ENCODE data around the gene NFIX. TPM values are rescaled to one million over a fixed set of nuclear protein-coding genes. Genes with fewer than 3 reads are reported as not detected.

The NFIX gene
- total and polyA plus RNA-seq, 12 donors, result 1.3 to 72.8 (median 28.6) TPM

DNA sequence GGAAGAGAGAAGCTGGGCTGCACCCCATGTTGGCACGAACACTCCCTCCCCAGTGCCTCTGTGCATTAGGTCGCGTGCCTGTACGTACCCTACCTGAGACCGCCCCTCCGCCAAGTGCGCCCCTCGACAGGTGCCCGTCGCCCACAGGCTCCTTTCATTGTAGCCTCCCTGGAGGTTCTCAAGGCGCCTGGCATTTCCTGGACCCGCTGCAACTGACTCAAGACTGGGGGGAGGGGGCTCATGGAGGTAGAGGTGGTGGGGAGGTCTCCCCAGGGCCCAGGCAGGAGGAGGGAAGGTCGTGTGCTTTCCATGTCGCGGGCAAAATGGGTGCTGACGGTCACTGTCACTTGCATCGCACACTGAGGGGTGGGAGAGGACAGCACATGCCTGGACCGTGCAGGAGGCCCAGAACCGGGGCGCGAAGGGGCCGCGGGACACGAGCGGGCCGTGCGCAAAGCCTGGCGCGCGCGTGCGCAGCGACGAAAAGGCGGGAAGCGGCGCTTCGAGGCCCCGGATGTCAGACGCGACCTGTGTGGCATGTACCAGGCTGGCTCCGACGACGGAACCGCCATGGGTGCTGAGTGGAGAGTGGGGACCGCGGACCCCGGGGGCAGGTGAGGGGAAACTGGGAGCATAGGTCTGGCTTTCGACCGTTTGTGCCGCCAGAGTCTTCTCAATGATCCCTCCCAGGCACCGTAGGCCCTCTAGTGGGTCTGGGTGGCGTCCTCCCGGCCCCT lies 16.5 kb downstream of the NFIX start:
- DNase-seq, result no peak
- 37 to 55% (median 48%) methylated on average over 14 to 54 of the region's 54 CpGs for WGBS, 4 donors
- H3K36me3 ChIP-seq (replicated peaks in 1 of 2), result no peaks in the 10 kb centered on the region
- intact Hi-C loops (cut with DNase I), result loop anchor here in 1 of 2 donors (2.0 kb wide), 1 partner anchor 15 kb away; no protein-coding TSS in a partner anchor
- peaks cover 20 to 35% of the 10 kb centered on the region in 2 donors for H3K4me1 ChIP-seq (replicated peaks in 1 of 2)
- peak overlapping the region in 2 of 5 donors; percentile 80 to 87 for H3K27ac ChIP-seq
- peak overlapping the region in 1 of 4 donors; percentile 64 for H3K4me3 ChIP-seq
- no peaks in the 10 kb centered on the region for H3K27me3 ChIP-seq
- H3K9me3 ChIP-seq (replicated peaks in 1 of 3), result no peaks in the 10 kb centered on the region
- no peak for TF ChIP-seq POLR2A (IDR thresholded peaks at IDR 0.05)
- TF ChIP-seq CTCF (IDR thresholded peaks at IDR 0.05), result no peak

- intact Hi-C loops (cut with DNase I), result no loop called here
- no peaks in the 10 kb centered on the region for H3K36me3 ChIP-seq (replicated peaks in 1 of 2)
- peak overlapping the region in 2 of 4 donors; percentile 29 to 64 for H3K4me3 ChIP-seq
- 14 to 32% (median 21%) methylated on average over 6 to 23 of the region's 23 CpGs for WGBS, 4 donors
- peak overlapping the region in 2 of 5 donors; percentile 80 to 87 for H3K27ac ChIP-seq
- H3K9me3 ChIP-seq (replicated peaks in 1 of 3), result no peaks in the 10 kb centered on the region
- peaks cover 20 to 35% of the 10 kb centered on the region in 2 donors for H3K4me1 ChIP-seq (replicated peaks in 1 of 2)
- no peak for DNase-seq
- H3K27me3 ChIP-seq, result no peaks in the 10 kb centered on the region
- no peak for TF ChIP-seq CTCF (IDR thresholded peaks at IDR 0.05)
- no peak for TF ChIP-seq POLR2A (IDR thresholded peaks at IDR 0.05)
These were observed 17.1 kb downstream of the NFIX start for GRCh38 chr19:13012390-13012689.

GRCh38 chr19:13012690-13013608 lies 17.7 kb downstream of the NFIX start:
- TF ChIP-seq CTCF (IDR thresholded peaks at IDR 0.05), result no peak
- TF ChIP-seq POLR2A (IDR thresholded peaks at IDR 0.05), result no peak
- DNase-seq, result peak; percentile 67 to 84 (median 73)
- intact Hi-C loops (cut with DNase I), result no loop called here

DNA sequence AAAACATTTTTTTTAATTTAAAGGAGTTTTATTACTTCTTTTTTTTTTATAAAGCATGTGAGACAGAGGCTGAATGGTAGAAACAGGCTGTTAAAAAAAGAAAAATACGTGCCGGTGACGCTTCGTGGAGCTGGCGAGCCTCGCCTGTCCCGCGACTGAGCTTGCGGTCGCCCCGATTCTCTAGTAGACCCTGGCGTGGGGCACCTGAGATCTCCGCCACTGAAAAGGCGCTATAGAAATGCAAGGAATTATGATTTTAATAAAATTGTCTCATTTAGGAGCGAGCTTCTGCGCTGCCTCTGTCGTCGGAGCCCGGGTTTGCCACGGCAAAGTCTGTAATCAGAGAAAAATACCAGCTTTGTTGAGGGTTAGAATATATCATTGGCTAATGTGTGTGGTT lies 18.4 kb downstream of the NFIX start:
- intact Hi-C loops (cut with DNase I), result no loop called here
- 23 to 38% (median 33%) methylated on average over 20 of the region's 20 CpGs for WGBS, 4 donors
- H3K36me3 ChIP-seq (replicated peaks in 1 of 2), result no peaks in the 10 kb centered on the region
- no peak for DNase-seq
- TF ChIP-seq CTCF (IDR thresholded peaks at IDR 0.05) (no peak), POLR2A (IDR thresholded peaks at IDR 0.05) (no peak)
- no peaks in the 10 kb centered on the region for H3K9me3 ChIP-seq (replicated peaks in 1 of 3)
- no peaks in the 10 kb centered on the region for H3K27me3 ChIP-seq
- peaks cover 28 to 43% of the 10 kb centered on the region in 2 donors for H3K4me1 ChIP-seq (replicated peaks in 1 of 2)
- peak overlapping the region; percentile 46 to 82 (median 67) for H3K27ac ChIP-seq
- H3K4me3 ChIP-seq, result peak overlapping the region in 2 of 4 donors; percentile 29 to 64

More at GRCh38 chr19:13012690-13013608, 17.7 kb downstream of the NFIX start:
- Histone ChIP-seq H3K27ac (peak overlapping the region; percentile 46 to 87 (median 80)), H3K9me3 (replicated peaks in 1 of 3) (no peaks in the 10 kb centered on the region), H3K36me3 (replicated peaks in 1 of 2) (no peaks in the 10 kb centered on the region), H3K4me3 (peak overlapping the region in 2 of 4 donors; percentile 29 to 64), H3K4me1 (replicated peaks in 1 of 2) (peaks cover 24 to 41% of the 10 kb centered on the region in 2 donors), H3K27me3 (no peaks in the 10 kb centered on the region)
- WGBS, 4 donors, result 2 to 16% (median 9%) methylated on average over 37 to 52 of the region's 52 CpGs

Data from adrenal gland (tissue), 12 donors.